ENCODE measurements around the gene STK40. TPM values are rescaled to one million over a fixed set of nuclear protein-coding genes. Genes with fewer than 3 reads are reported as not detected.

The STK40 gene
- total and polyA plus RNA-seq, 9 of the 15 experiments (the other 6 are each of a cell fraction or from before 2014, with no cell fraction given), result 0.69 to 94.3 (median 39.1) TPM

DNA sequence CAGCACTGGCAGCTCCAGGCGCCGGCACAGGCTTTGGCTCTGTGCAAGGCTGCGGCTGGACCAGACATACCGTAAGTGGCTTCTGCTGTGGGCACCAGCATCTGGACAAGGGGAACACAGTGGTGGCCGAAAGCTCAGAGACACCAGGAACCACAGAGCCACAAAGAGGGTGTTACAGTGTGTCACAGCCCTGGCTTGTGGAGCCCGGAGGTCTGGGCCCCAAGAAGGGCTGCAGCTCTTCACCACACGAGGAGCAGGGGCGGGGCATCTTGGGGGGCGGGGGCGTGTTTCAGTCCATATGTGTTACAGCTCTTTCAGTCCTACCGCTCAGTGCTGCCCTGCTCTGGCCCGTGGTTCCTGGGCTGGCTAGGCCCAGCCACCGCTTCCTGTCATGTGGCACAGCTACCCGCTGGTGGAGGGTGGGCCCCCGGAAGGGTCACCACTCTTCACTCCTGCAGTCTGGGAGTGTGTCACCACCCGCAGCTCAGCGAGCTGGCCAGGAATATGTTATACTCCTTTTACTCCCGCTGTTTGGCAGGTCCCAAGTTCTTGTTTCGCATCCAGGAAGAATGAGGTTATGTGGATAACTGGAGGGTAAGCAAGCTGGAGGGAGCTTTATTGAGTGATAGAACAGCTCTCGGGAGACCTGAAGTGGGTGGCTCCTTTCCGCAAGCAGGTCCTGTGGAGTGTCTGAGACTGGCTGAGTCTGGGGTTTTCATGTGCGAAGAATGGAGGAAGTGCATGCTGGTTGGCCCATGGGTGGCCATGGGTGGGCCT is 15.3 kb upstream of the STK40 start:
- peak; percentile 74 for FAIRE-seq
- Histone ChIP-seq H4K20me1 (replicated peaks; ENCODE audit: control insufficient read depth, insufficient read depth, low read length) (no peaks in the 10 kb centered on the region), H3K4me2 (ENCODE audit: insufficient read depth, low read length) (peak overlapping the region; percentile 89), H3K27me3 (ENCODE audit: control insufficient read depth in 2 of 2, insufficient read depth in 2 of 2, low read length in 2 of 2) (no peaks in the 10 kb centered on the region), H3K9me3 (replicated peaks; ENCODE audit: control insufficient read depth, insufficient read depth, low read depth, low read length) (no peaks in the 10 kb centered on the region), H3K9ac (ENCODE audit: insufficient read depth in 1 of 2, low read depth in 2 of 2, low read length in 2 of 2) (peak overlapping the region; percentile 82 to 88), H2AFZ (ENCODE audit: low read depth, low read length) (peak overlapping the region; percentile 95), H3K9me1 (ENCODE audit: control insufficient read depth, insufficient read depth, low read length) (no peaks in the 10 kb centered on the region), H3K4me1 (replicated peaks in 1 of 2; ENCODE audit: control insufficient read depth in 2 of 2, insufficient read depth in 2 of 2, low read length in 2 of 2) (peaks cover 24 to 45% of the 10 kb centered on the region in 2 experiments), H3K27ac (ENCODE audit: extremely low read depth, low read depth, low read length) (peak overlapping the region; percentile 87), H3K36me3 (ENCODE audit: control insufficient read depth, insufficient read depth, low read length) (no peaks in the 10 kb centered on the region), H3K79me2 (ENCODE audit: control insufficient read depth, insufficient read depth, low read length) (peaks cover 22% of the 10 kb centered on the region), H3K4me3 (peak overlapping the region; percentile 49)
- DNase-seq (ENCODE audit: extremely low read depth in 1 of 4, low spot score in 3 of 4), result peak; percentile 81 to 92 (median 84)
- intact Hi-C loops (cut with micrococcal nuclease), result no loop called here
- ChIA-PET CTCF (ENCODE audit: low intra/inter-chr PET ratio) (no interaction called here), POLR2A (interaction anchor here (0.6 to 10.6 kb wide), 5 partner anchors 15 to 342 kb away, joined by 3 to 315 read pairs (median 6); partner anchors contain the start of gene STK40)
- peak; percentile 85 for ATAC-seq
- BruUV-seq (replicated peaks), result TSS peak; percentile 77
- in situ Hi-C loops (cut with MboI), result no loop called here
- 34% methylated on average over 19 of the region's 22 CpGs for WGBS (ENCODE audit: insufficient coverage, low coverage, missing lambda C conversion rate)
- TF ChIP-seq, protein P1, sequence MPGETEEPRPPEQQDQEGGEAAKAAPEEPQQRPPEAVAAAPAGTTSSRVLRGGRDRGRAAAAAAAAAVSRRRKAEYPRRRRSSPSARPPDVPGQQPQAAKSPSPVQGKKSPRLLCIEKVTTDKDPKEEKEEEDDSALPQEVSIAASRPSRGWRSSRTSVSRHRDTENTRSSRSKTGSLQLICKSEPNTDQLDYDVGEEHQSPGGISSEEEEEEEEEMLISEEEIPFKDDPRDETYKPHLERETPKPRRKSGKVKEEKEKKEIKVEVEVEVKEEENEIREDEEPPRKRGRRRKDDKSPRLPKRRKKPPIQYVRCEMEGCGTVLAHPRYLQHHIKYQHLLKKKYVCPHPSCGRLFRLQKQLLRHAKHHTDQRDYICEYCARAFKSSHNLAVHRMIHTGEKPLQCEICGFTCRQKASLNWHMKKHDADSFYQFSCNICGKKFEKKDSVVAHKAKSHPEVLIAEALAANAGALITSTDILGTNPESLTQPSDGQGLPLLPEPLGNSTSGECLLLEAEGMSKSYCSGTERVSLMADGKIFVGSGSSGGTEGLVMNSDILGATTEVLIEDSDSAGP (CRISPR knock-in tag; IDR thresholded peaks at IDR 0.05), result no peak
- peak in 2 of 3 experiments; percentile 45 to 50 for TF ChIP-seq YY1 (IDR thresholded peaks at IDR 0.05; ENCODE audit: borderline replicate concordance in 1 of 3, control insufficient read depth in 1 of 3, extremely low read depth in 1 of 3, insufficient read depth in 3 of 3, insufficient read length in 1 of 3, insufficient replicate concordance in 2 of 3, low read depth in 1 of 3, low read length in 2 of 3)
- peak; percentile 62 for TF ChIP-seq TAF9B (IDR thresholded peaks at IDR 0.05; ENCODE audit: partially characterized antibody)
- no peak for TF ChIP-seq POLR3A (IDR thresholded peaks at IDR 0.05; ENCODE audit: borderline replicate concordance, extremely low read depth, insufficient read depth, insufficient read length)
- TF ChIP-seq JUN (IDR thresholded peaks at IDR 0.05; ENCODE audit: borderline replicate concordance, low read depth, low read length), result no peak
- TF ChIP-seq JUN (CRISPR knock-in tag; IDR thresholded peaks at IDR 0.05; ENCODE audit: borderline replicate concordance), result no peak
- TF ChIP-seq ZNF239 (CRISPR knock-in tag; IDR thresholded peaks at IDR 0.05), result no peak
- no peak for TF ChIP-seq KLF6 (CRISPR knock-in tag; IDR thresholded peaks at IDR 0.05; ENCODE audit: borderline replicate concordance)
- TF ChIP-seq SIN3A (IDR thresholded peaks at IDR 0.05; ENCODE audit: borderline replicate concordance in 2 of 2, control insufficient read depth in 1 of 2, low read depth in 2 of 2, low read length in 2 of 2), result peak; percentile 68 to 73; a peak in 2 of 4 replicates
- peak; percentile 83 for TF ChIP-seq EP400 (IDR thresholded peaks at IDR 0.05)
- peak; percentile 9 for TF ChIP-seq SP2 (IDR thresholded peaks at IDR 0.05; ENCODE audit: extremely low read depth, low read depth, low read length, poor library complexity, severe bottlenecking)
- TF ChIP-seq SUPT5H (IDR thresholded peaks at IDR 0.05), result peak; percentile 96
- no peak for TF ChIP-seq NBN (IDR thresholded peaks at IDR 0.05; ENCODE audit: low read depth)
- TF ChIP-seq CBX3 (IDR thresholded peaks at IDR 0.05; ENCODE audit: borderline replicate concordance in 1 of 2, low read length in 2 of 2), result peak in 1 of 2 experiments; percentile 83; a peak in 1 of 3 replicates
- TF ChIP-seq, protein P2, sequence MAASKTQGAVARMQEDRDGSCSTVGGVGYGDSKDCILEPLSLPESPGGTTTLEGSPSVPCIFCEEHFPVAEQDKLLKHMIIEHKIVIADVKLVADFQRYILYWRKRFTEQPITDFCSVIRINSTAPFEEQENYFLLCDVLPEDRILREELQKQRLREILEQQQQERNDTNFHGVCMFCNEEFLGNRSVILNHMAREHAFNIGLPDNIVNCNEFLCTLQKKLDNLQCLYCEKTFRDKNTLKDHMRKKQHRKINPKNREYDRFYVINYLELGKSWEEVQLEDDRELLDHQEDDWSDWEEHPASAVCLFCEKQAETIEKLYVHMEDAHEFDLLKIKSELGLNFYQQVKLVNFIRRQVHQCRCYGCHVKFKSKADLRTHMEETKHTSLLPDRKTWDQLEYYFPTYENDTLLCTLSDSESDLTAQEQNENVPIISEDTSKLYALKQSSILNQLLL (CRISPR knock-in tag; IDR thresholded peaks at IDR 0.05; ENCODE audit: borderline replicate concordance), result no peak
